HEK293T (cell line): ENCODE results near the gene GFRA1.

Experiments used
- ELF4 ChIP-seq: fragments of 450-650 bp; IDR thresholded peaks from 2 replicates; pipeline ENCODE4 v1.6.1; 2017; ENCODE audit warnings: antibody characterized with exemption
- FOXK2 ChIP-seq: fragments of 450-650 bp; IDR thresholded peaks from 2 replicates; pipeline ENCODE4 v1.6.1; 2016; ENCODE audit warnings: mild to moderate bottlenecking
- FOXM1 ChIP-seq: fragments of 450-650 bp; IDR thresholded peaks from 2 replicates; pipeline ENCODE4 v1.6.1; 2017; ENCODE audit warnings: mild to moderate bottlenecking, borderline replicate concordance
- PKNOX1 ChIP-seq: fragments of 450-650 bp; IDR thresholded peaks from 2 replicates; pipeline ENCODE4 v1.6.1; 2016
- SP1 ChIP-seq: fragments of 450-650 bp; IDR thresholded peaks from 2 replicates; pipeline ENCODE4 v1.6.1; 2017

- TF ChIP-seq FOXK2 (no peak), ELF4 (no peak), PKNOX1 (no peak), SP1 (no peak), FOXM1 (no peak)
These were observed 154.2 kb downstream of the GFRA1 start for GRCh38 chr10:116118847-116119246.
